ENCODE results near the gene VPS52.

The VPS52 gene

GRCh38 chr6:33247977-33248642 is 23.6 kb downstream of the VPS52 start (continued):
- TF ChIP-seq IKZF3 (tag by site-specific recombination; IDR thresholded peaks at IDR 0.05) (no peak), ZNF10 (tag by site-specific recombination; IDR thresholded peaks at IDR 0.05) (no peak), ZNF354C (tag by site-specific recombination; IDR thresholded peaks at IDR 0.05; ENCODE audit: borderline replicate concordance, low read depth) (no peak), ZNF518A (tag by site-specific recombination; conservative IDR thresholded peaks at IDR 0.05; ENCODE audit: low read depth) (no peak), ZSCAN4 (tag by site-specific recombination; IDR thresholded peaks at IDR 0.05) (no peak), BCL11B (tag by site-specific recombination; IDR thresholded peaks at IDR 0.05; ENCODE audit: low read depth) (no peak), ZNF585B (tag by site-specific recombination; IDR thresholded peaks at IDR 0.05) (no peak), ZNF560 (tag by site-specific recombination; IDR thresholded peaks at IDR 0.05; ENCODE audit: borderline replicate concordance) (no peak), MZF1 (tag by site-specific recombination; IDR thresholded peaks at IDR 0.05; ENCODE audit: borderline replicate concordance) (no peak), ZNF624 (tag by site-specific recombination; IDR thresholded peaks at IDR 0.05) (no peak), ZBTB20 (tag by site-specific recombination; IDR thresholded peaks at IDR 0.05) (no peak), ZNF580 (tag by site-specific recombination; IDR thresholded peaks at IDR 0.05) (no peak), ZNF140 (tag by site-specific recombination; IDR thresholded peaks at IDR 0.05) (no peak), GFI1B (tag by site-specific recombination; IDR thresholded peaks at IDR 0.05) (no peak), ZNF23 (tag by site-specific recombination; IDR thresholded peaks at IDR 0.05; ENCODE audit: borderline replicate concordance) (no peak), ZNF26 (tag by site-specific recombination; IDR thresholded peaks at IDR 0.05) (no peak), ZNF596 (tag by site-specific recombination; IDR thresholded peaks at IDR 0.05) (no peak), ZNF488 (tag by site-specific recombination; IDR thresholded peaks at IDR 0.05) (no peak), YY1 (tag by site-specific recombination; IDR thresholded peaks at IDR 0.05) (no peak), ZNF239 (tag by site-specific recombination; IDR thresholded peaks at IDR 0.05) (no peak), SALL2 (tag by site-specific recombination; IDR thresholded peaks at IDR 0.05; ENCODE audit: borderline replicate concordance) (no peak), ZNF280C (tag by site-specific recombination; IDR thresholded peaks at IDR 0.05) (no peak), SP3 (tag by site-specific recombination; IDR thresholded peaks at IDR 0.05) (peak; percentile 26), ZNF335 (tag by site-specific recombination; conservative IDR thresholded peaks at IDR 0.05) (no peak), ZNF843 (tag by site-specific recombination; IDR thresholded peaks at IDR 0.05) (no peak), KLF9 (tag by site-specific recombination; IDR thresholded peaks at IDR 0.05; ENCODE audit: low read depth) (no peak; the same call in 1 of the 2 replicates), GLI4 (tag by site-specific recombination; IDR thresholded peaks at IDR 0.05) (no peak), SCRT2 (tag by site-specific recombination; IDR thresholded peaks at IDR 0.05) (no peak), ZNF658 (tag by site-specific recombination; IDR thresholded peaks at IDR 0.05) (no peak)
